GM23338 (cell line): Measurements from ENCODE around the gene ESPNL. TPM values are rescaled to one million over a fixed set of nuclear protein-coding genes. Genes with fewer than 3 reads are reported as not detected.

Experiments
- ATAC-seq: fragments of 200-7000 bp; cut with Tn5 transposase; 3 replicates; pipeline ENCODE4 v1.9.1; 2020
- DNase-seq: peaks from one replicate; pipeline ENCODE4 v3.0.0-alpha.2; 2015; ENCODE audit warnings: low spot score
- H2AFZ ChIP-seq: fragments of 200-600 bp; sonication (generic); 2 replicates; pipeline ENCODE4 v1.8.0; 2016; ENCODE audit warnings: antibody characterized with exemption, mild to moderate bottlenecking, moderate library complexity
- H3F3A ChIP-seq: fragments of 200-600 bp; sonication (generic); replicated peaks from 2 replicates; pipeline ENCODE4 v1.8.0; 2017; ENCODE audit warnings: antibody characterized with exemption, mixed run types, low read depth
- H3K27ac ChIP-seq: fragments of 200-600 bp; sonication (generic); 2 replicates; pipeline ENCODE4 v1.6.1; 2016; ENCODE audit warnings: low read depth
- H3K27me3 ChIP-seq: fragments of 200-600 bp; sonication (generic); 2 replicates; pipeline ENCODE4 v1.8.0; 2016; ENCODE audit warnings: mild to moderate bottlenecking, mixed run types, moderate library complexity; ENCODE audit not compliant: insufficient read depth
- H3K36me3 ChIP-seq: fragments of 200-600 bp; sonication (generic); 2 replicates; pipeline ENCODE4 v1.8.0; 2016; ENCODE audit warnings: mild to moderate bottlenecking; ENCODE audit not compliant: insufficient read depth
- H3K4me1 ChIP-seq: fragments of 200-600 bp; sonication (generic); 2 replicates; pipeline ENCODE4 v1.8.0; 2016; ENCODE audit warnings: mild to moderate bottlenecking, moderate library complexity; ENCODE audit not compliant: insufficient read depth
- H3K4me2 ChIP-seq: fragments of 200-600 bp; sonication (generic); 2 replicates; pipeline ENCODE4 v1.7.1; 2017; ENCODE audit warnings: mixed run types
- H3K4me3 ChIP-seq: fragments of 200-600 bp; sonication (generic); 2 replicates; pipeline ENCODE4 v1.6.1; 2016; ENCODE audit warnings: mixed run types
- H3K79me2 ChIP-seq: fragments of 200-600 bp; sonication (generic); replicated peaks from 2 replicates; pipeline ENCODE4 v1.8.0; 2017; ENCODE audit warnings: mild to moderate bottlenecking; ENCODE audit not compliant: insufficient read depth
- H3K9me2 ChIP-seq: fragments of 200-600 bp; sonication (generic); 2 replicates; pipeline ENCODE4 v1.8.0; 2017; ENCODE audit not compliant: insufficient read depth
- H4K20me1 ChIP-seq: fragments of 200-600 bp; sonication (generic); replicated peaks from 2 replicates; pipeline ENCODE4 v1.8.0; 2017; ENCODE audit warnings: mild to moderate bottlenecking; ENCODE audit not compliant: insufficient read depth
- H3K27ac Mint-ChIP-seq: 2 replicates; pipeline ENCODE4 v1.8.0; 2020; ENCODE audit warnings: inconsistent platforms, mild to moderate bottlenecking, moderate library complexity, mixed read lengths
- H3K27me3 Mint-ChIP-seq: 3 replicates; pipeline ENCODE4 v1.8.0; 2022; ENCODE audit warnings: low read depth, mild to moderate bottlenecking, moderate library complexity, mixed read lengths, inconsistent platforms; ENCODE audit not compliant: insufficient read depth, poor library complexity
- H3K36me3 Mint-ChIP-seq: 3 replicates; pipeline ENCODE4 v1.8.0; 2021; ENCODE audit warnings: low read depth, mild to moderate bottlenecking, inconsistent platforms, moderate library complexity, mixed read lengths
- H3K4me1 Mint-ChIP-seq: 3 replicates; pipeline ENCODE4 v1.8.0; 2020; ENCODE audit warnings: mild to moderate bottlenecking, inconsistent platforms, mixed read lengths
- H3K4me3 Mint-ChIP-seq: 3 replicates; pipeline ENCODE4 v1.8.0; 2021; ENCODE audit warnings: moderate library complexity, mild to moderate bottlenecking, inconsistent platforms, mixed read lengths
- H3K9me3 Mint-ChIP-seq: 3 replicates; pipeline ENCODE4 v1.8.0; 2020; ENCODE audit warnings: moderate library complexity, mild to moderate bottlenecking, inconsistent platforms, mixed read lengths
- CREB1 ChIP-seq: fragments of 250-450 bp; sonication (Bioruptor Pico); IDR thresholded peaks from 2 replicates; pipeline ENCODE4 v1.5.0; 2020; ENCODE audit warnings: low read depth, mild to moderate bottlenecking, moderate library complexity
- CTCF ChIP-seq, 2 experiments: fragments of 200-600 bp in 1 of 2; sonication (generic) in 1 of 2; conservative IDR thresholded peaks; 2 replicates each; pipeline versions ENCODE4 v1.5.1 to v1.6.1; 2016 to 2017; ENCODE audit warnings: antibody characterized with exemption in 2 of 2, low read depth in 2 of 2, mild to moderate bottlenecking in 2 of 2, moderate library complexity in 1 of 2
- EZH2 ChIP-seq: fragments of 200-600 bp; sonication (generic); IDR thresholded peaks from one replicate; pipeline ENCODE4 v1.8.0; 2017; ENCODE audit warnings: antibody characterized with exemption, mild to moderate bottlenecking, low read depth; ENCODE audit not compliant: unreplicated experiment
- EZH2phosphoT487 ChIP-seq: fragments of 200-600 bp; sonication (generic); IDR thresholded peaks from one replicate; pipeline ENCODE4 v1.8.1; 2018; ENCODE audit warnings: antibody characterized with exemption; ENCODE audit not compliant: unreplicated experiment
- JUNB ChIP-seq: IDR thresholded peaks from one replicate; pipeline ENCODE4 v1.6.1; 2016; ENCODE audit warnings: antibody characterized with exemption; ENCODE audit not compliant: unreplicated experiment
- NANOG ChIP-seq: IDR thresholded peaks from 2 replicates; pipeline ENCODE4 v1.6.1; 2016; ENCODE audit warnings: antibody characterized with exemption, borderline replicate concordance
- POLR2AphosphoS5 ChIP-seq: IDR thresholded peaks from 2 replicates; pipeline ENCODE4 v1.6.1; 2016; ENCODE audit warnings: antibody characterized with exemption, low read depth
- STAT1 ChIP-seq: IDR thresholded peaks from one replicate; pipeline ENCODE4 v1.6.1; 2016; ENCODE audit warnings: antibody characterized with exemption; ENCODE audit not compliant: unreplicated experiment
- ZNF114 ChIP-seq: fragments of 250-450 bp; sonication (Bioruptor Pico); IDR thresholded peaks from 2 replicates; pipeline ENCODE4 v1.5.0; 2020; ENCODE audit warnings: mild to moderate bottlenecking, moderate library complexity
- ZNF331 ChIP-seq: fragments of 250-450 bp; sonication (Bioruptor Pico); IDR thresholded peaks from 2 replicates; pipeline ENCODE4 v1.5.0; 2020; ENCODE audit warnings: low read depth, mild to moderate bottlenecking, moderate library complexity
- polyA plus RNA-seq: library from polyadenylated mRNA; unstranded; fragments of >200 nt; fragmentation: Nextera tagmentation; extraction: Ambion mirVana; gene quantifications from 2 replicates; pipeline ENCODE4 v1.2.1, GENCODE V29; 2016
- total RNA-seq: library from RNA; depleted of rRNA; stranded (reverse); fragments of >200 nt; shearing (Covaris generic); gene quantifications from 2 replicates; pipeline ENCODE4 v1.2.3, GENCODE V29; 2014
- TF ChIP-seq, protein P1 (sequence below): IDR thresholded peaks from 2 replicates; pipeline ENCODE4 v1.6.1; 2016; ENCODE audit warnings: antibody characterized with exemption
- TF ChIP-seq, protein P2 (sequence below): fragments of 250-450 bp; sonication (Bioruptor Pico); IDR thresholded peaks from 2 replicates; pipeline ENCODE4 v1.5.0; 2020; ENCODE audit warnings: mild to moderate bottlenecking, moderate library complexity
- TF ChIP-seq, protein P3 (sequence below): IDR thresholded peaks from one replicate; pipeline ENCODE4 v1.6.1; 2018; ENCODE audit warnings: antibody characterized with exemption; ENCODE audit not compliant: unreplicated experiment

The ESPNL gene
- total and polyA plus RNA-seq, 2 experiments from 2014 or later = 0.44 to 3.1 TPM

DNA sequence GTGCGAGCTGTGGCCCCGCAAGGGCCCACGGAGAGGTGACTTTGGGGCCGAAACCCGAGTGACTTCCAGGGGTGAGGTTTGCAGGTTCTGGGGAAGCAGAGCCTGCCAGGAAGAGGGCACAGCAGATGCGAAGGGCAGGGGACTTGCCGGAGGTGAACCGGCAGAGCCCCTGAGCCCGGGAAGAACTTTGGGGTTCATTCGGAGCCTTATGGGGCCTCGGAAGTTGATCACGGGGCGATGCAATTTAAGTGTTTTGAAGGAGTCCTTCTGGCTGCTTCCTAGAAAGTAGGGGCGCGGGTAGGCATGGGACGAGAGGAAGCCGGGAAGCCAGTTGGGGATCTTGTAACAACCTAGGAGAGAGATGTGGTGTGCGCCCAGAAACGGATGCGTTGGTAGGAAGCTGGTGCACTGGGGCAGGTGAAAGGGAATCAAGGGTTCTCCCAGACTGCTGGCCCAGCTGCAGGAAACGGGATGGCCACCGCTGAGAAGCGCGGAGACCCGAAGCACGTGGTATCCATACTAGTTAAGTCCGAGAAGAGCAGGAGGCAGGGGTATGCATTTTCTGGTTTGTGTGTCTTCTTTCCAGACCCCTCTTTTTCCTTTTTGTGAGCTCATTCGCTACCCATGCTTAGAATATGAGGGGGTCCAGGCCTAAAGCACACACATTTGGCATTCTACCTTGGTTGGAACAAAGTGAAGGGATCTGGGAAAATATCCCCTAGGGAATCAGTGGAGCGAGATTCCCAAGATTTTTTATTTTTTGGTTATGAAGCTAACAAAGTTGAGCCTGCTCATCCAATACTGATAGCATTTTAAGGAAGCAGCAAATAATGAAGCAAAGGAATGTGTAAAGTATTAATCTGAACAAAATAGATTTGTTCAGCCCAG lies 38.6 kb upstream of the ESPNL start:
- Histone ChIP-seq H3K36me3 (peaks cover 15% of the 10 kb centered on the region), H3K4me2 (peak overlapping the region; percentile 82), H4K20me1 (0 out of 2 replicates have a peak, but pooled peaks cover 5% of the 10 kb centered on the region), H3K4me3 (peak overlapping the region; percentile 99), H3K27me3 (no peaks in the 10 kb centered on the region), H3K79me2 (peaks cover 62% of the 10 kb centered on the region), H2AFZ (peak overlapping the region; percentile 96), H3F3A (0 out of 2 replicates have a peak, but pooled peaks cover 3% of the 10 kb centered on the region), H3K4me1 (peaks cover 19% of the 10 kb centered on the region), H3K27ac (peak overlapping the region; percentile 71), H3K9me2 (no peaks in the 10 kb centered on the region)
- Mint-ChIP-seq H3K4me1 (peaks cover 25% of the 10 kb centered on the region), H3K36me3 (peaks cover 45% of the 10 kb centered on the region), H3K27me3 (peaks cover 8% of the 10 kb centered on the region), H3K4me3 (peak overlapping the region; percentile 85), H3K9me3 (peaks cover 12% of the 10 kb centered on the region), H3K27ac (peak overlapping the region; percentile 96)
- TF ChIP-seq POLR2AphosphoS5 = no peak; the same call in 1 of the 2 replicates
- TF ChIP-seq JUNB = no peak
- TF ChIP-seq ZNF331 (CRISPR knock-in tag) = no peak
- no peak for TF ChIP-seq STAT1
- no peak for TF ChIP-seq NANOG
- TF ChIP-seq, protein P1, sequence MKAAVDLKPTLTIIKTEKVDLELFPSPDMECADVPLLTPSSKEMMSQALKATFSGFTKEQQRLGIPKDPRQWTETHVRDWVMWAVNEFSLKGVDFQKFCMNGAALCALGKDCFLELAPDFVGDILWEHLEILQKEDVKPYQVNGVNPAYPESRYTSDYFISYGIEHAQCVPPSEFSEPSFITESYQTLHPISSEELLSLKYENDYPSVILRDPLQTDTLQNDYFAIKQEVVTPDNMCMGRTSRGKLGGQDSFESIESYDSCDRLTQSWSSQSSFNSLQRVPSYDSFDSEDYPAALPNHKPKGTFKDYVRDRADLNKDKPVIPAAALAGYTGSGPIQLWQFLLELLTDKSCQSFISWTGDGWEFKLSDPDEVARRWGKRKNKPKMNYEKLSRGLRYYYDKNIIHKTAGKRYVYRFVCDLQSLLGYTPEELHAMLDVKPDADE = no peak
- TF ChIP-seq, protein P2, sequence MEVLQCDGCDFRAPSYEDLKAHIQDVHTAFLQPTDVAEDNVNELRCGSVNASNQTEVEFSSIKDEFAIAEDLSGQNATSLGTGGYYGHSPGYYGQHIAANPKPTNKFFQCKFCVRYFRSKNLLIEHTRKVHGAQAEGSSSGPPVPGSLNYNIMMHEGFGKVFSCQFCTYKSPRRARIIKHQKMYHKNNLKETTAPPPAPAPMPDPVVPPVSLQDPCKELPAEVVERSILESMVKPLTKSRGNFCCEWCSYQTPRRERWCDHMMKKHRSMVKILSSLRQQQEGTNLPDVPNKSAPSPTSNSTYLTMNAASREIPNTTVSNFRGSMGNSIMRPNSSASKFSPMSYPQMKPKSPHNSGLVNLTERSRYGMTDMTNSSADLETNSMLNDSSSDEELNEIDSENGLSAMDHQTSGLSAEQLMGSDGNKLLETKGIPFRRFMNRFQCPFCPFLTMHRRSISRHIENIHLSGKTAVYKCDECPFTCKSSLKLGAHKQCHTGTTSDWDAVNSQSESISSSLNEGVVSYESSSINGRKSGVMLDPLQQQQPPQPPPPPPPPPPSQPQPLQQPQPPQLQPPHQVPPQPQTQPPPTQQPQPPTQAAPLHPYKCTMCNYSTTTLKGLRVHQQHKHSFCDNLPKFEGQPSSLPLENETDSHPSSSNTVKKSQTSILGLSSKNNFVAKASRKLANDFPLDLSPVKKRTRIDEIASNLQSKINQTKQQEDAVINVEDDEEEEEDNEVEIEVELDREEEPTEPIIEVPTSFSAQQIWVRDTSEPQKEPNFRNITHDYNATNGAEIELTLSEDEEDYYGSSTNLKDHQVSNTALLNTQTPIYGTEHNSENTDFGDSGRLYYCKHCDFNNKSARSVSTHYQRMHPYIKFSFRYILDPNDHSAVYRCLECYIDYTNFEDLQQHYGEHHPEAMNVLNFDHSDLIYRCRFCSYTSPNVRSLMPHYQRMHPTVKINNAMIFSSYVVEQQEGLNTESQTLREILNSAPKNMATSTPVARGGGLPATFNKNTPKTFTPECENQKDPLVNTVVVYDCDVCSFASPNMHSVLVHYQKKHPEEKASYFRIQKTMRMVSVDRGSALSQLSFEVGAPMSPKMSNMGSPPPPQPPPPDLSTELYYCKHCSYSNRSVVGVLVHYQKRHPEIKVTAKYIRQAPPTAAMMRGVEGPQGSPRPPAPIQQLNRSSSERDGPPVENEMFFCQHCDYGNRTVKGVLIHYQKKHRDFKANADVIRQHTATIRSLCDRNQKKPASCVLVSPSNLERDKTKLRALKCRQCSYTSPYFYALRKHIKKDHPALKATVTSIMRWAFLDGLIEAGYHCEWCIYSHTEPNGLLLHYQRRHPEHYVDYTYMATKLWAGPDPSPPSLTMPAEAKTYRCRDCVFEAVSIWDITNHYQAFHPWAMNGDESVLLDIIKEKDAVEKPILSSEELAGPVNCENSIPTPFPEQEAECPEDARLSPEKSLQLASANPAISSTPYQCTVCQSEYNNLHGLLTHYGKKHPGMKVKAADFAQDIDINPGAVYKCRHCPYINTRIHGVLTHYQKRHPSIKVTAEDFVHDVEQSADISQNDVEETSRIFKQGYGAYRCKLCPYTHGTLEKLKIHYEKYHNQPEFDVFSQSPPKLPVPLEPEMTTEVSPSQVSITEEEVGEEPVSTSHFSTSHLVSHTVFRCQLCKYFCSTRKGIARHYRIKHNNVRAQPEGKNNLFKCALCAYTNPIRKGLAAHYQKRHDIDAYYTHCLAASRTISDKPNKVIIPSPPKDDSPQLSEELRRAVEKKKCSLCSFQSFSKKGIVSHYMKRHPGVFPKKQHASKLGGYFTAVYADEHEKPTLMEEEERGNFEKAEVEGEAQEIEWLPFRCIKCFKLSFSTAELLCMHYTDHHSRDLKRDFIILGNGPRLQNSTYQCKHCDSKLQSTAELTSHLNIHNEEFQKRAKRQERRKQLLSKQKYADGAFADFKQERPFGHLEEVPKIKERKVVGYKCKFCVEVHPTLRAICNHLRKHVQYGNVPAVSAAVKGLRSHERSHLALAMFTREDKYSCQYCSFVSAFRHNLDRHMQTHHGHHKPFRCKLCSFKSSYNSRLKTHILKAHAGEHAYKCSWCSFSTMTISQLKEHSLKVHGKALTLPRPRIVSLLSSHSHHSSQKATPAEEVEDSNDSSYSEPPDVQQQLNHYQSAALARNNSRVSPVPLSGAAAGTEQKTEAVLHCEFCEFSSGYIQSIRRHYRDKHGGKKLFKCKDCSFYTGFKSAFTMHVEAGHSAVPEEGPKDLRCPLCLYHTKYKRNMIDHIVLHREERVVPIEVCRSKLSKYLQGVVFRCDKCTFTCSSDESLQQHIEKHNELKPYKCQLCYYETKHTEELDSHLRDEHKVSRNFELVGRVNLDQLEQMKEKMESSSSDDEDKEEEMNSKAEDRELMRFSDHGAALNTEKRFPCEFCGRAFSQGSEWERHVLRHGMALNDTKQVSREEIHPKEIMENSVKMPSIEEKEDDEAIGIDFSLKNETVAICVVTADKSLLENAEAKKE (CRISPR knock-in tag) = no peak
- TF ChIP-seq, protein P3, sequence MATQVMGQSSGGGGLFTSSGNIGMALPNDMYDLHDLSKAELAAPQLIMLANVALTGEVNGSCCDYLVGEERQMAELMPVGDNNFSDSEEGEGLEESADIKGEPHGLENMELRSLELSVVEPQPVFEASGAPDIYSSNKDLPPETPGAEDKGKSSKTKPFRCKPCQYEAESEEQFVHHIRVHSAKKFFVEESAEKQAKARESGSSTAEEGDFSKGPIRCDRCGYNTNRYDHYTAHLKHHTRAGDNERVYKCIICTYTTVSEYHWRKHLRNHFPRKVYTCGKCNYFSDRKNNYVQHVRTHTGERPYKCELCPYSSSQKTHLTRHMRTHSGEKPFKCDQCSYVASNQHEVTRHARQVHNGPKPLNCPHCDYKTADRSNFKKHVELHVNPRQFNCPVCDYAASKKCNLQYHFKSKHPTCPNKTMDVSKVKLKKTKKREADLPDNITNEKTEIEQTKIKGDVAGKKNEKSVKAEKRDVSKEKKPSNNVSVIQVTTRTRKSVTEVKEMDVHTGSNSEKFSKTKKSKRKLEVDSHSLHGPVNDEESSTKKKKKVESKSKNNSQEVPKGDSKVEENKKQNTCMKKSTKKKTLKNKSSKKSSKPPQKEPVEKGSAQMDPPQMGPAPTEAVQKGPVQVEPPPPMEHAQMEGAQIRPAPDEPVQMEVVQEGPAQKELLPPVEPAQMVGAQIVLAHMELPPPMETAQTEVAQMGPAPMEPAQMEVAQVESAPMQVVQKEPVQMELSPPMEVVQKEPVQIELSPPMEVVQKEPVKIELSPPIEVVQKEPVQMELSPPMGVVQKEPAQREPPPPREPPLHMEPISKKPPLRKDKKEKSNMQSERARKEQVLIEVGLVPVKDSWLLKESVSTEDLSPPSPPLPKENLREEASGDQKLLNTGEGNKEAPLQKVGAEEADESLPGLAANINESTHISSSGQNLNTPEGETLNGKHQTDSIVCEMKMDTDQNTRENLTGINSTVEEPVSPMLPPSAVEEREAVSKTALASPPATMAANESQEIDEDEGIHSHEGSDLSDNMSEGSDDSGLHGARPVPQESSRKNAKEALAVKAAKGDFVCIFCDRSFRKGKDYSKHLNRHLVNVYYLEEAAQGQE = no peak
- TF ChIP-seq CREB1 (CRISPR knock-in tag) = no peak
- no peak for TF ChIP-seq ZNF114 (CRISPR knock-in tag)
- TF ChIP-seq EZH2phosphoT487 = no peak
- no peak for TF ChIP-seq EZH2
- TF ChIP-seq CTCF (conservative IDR thresholded peaks at IDR 0.05; ENCODE audit: low read depth in 2 of 2) = no peak
- DNase-seq (peak; percentile 82), ATAC-seq (peak; percentile 48)
